Mesendoderm (in vitro differentiated cells): ENCODE data around the gene TUNAR.
"Not testable (repeated sequence)": the region's sequence is repeated elsewhere in the genome, so short reads cannot be mapped to it uniquely, and the experiment has no call there.

Experiments
- DNase-seq: peaks from one replicate; pipeline ENCODE4 v3.0.0; 2013
- H2AK5ac ChIP-seq: 2 replicates; pipeline ENCODE4 v1.6.1; 2013; ENCODE audit warnings: low read length, inconsistent platforms
- H2BK120ac ChIP-seq: 2 replicates; pipeline ENCODE4 v1.6.1; 2013; ENCODE audit warnings: low read depth, mild to moderate bottlenecking, low read length, moderate library complexity, mixed read lengths
- H2BK15ac ChIP-seq: replicated peaks from 2 replicates; pipeline ENCODE4 v1.6.1; 2013; ENCODE audit warnings: low read depth, mild to moderate bottlenecking, moderate library complexity
- H2BK5ac ChIP-seq: 2 replicates; pipeline ENCODE4 v1.6.1; 2013; ENCODE audit warnings: low read length, inconsistent platforms
- H3K18ac ChIP-seq: 2 replicates; pipeline ENCODE4 v1.6.1; 2013; ENCODE audit warnings: mild to moderate bottlenecking, low read length, mixed read lengths
- H3K23ac ChIP-seq: one replicate; pipeline ENCODE4 v1.6.1; 2013; ENCODE audit warnings: low read length
- H3K27ac ChIP-seq: 2 replicates; pipeline ENCODE4 v1.5.1; 2013; ENCODE audit warnings: low read depth, mild to moderate bottlenecking, inconsistent platforms, low read length, moderate library complexity
- H3K27me3 ChIP-seq: 2 replicates; pipeline ENCODE4 v1.6.1; 2013; ENCODE audit warnings: low read length, control low read depth, mild to moderate bottlenecking, inconsistent platforms; ENCODE audit not compliant: insufficient read depth, poor library complexity
- H3K36me3 ChIP-seq: 2 replicates; pipeline ENCODE4 v1.6.1; 2013; ENCODE audit warnings: low read length, inconsistent platforms; ENCODE audit not compliant: control insufficient read depth, insufficient read depth
- H3K4ac ChIP-seq: one replicate; pipeline ENCODE4 v1.6.1; 2013; ENCODE audit warnings: low read depth, mild to moderate bottlenecking, low read length, moderate library complexity
- H3K4me1 ChIP-seq: 2 replicates; pipeline ENCODE4 v1.6.1; 2013; ENCODE audit warnings: low read depth, low read length, inconsistent platforms; ENCODE audit not compliant: control insufficient read depth
- H3K4me2 ChIP-seq: 2 replicates; pipeline ENCODE4 v1.6.1; 2013; ENCODE audit warnings: low read length
- H3K4me3 ChIP-seq: 2 replicates; pipeline ENCODE4 v1.5.1; 2013; ENCODE audit warnings: mild to moderate bottlenecking, low read length
- H3K56ac ChIP-seq: one replicate; pipeline ENCODE4 v1.6.1; 2013; ENCODE audit warnings: low read length
- H3K79me1 ChIP-seq: 2 replicates; pipeline ENCODE4 v1.6.1; 2013; ENCODE audit warnings: low read length, inconsistent platforms
- H3K79me2 ChIP-seq: 2 replicates; pipeline ENCODE4 v1.6.1; 2013; ENCODE audit warnings: mild to moderate bottlenecking, low read length; ENCODE audit not compliant: control insufficient read depth, insufficient read depth
- H3K9ac ChIP-seq: 2 replicates; pipeline ENCODE4 v1.6.1; 2013; ENCODE audit warnings: low read length, inconsistent platforms
- H4K5ac ChIP-seq: one replicate; pipeline ENCODE4 v1.6.1; 2013; ENCODE audit warnings: low read length
- H4K8ac ChIP-seq: one replicate; pipeline ENCODE4 v1.6.1; 2013; ENCODE audit warnings: low read depth, mild to moderate bottlenecking, control low read depth, low read length, moderate library complexity
- WGBS: extraction: QIAGEN DNeasy Blood & Tissue Kit; methylation state at CpG from one replicate; pipeline ENCODE4 v1.1.7; 2013; ENCODE audit warnings: low lambda C conversion rate, missing lambda C conversion rate; ENCODE audit not compliant: insufficient coverage; ENCODE audit errors: extremely low coverage; 5-methylcytosine and 5-hydroxymethylcytosine counted together

Gene TUNAR

GRCh38 chr14:95959317-95959716, 82.7 kb downstream of the TUNAR start:
- Histone ChIP-seq H3K27ac (no peak overlapping the region), H3K79me1 (no peaks in the 10 kb centered on the region), H4K8ac (no peak overlapping the region), H3K4ac (peak overlapping the region; percentile 82), H3K56ac (peak overlapping the region; percentile 67), H2BK15ac (no peak overlapping the region), H3K4me2 (no peak overlapping the region), H3K18ac (peak overlapping the region; percentile 12), H2BK120ac (no peak overlapping the region), H3K23ac (no peak overlapping the region), H4K5ac (no peak overlapping the region), H3K36me3 (no peaks in the 10 kb centered on the region), H3K79me2 (no peaks in the 10 kb centered on the region), H3K9ac (no peak overlapping the region), H2BK5ac (peak overlapping the region; percentile 54), H3K4me1 (peaks cover 17% of the 10 kb centered on the region), H3K27me3 (no peaks in the 10 kb centered on the region), H2AK5ac (peak overlapping the region; percentile 68), H3K4me3 (no peak overlapping the region)
- DNase-seq = no peak
- no CpG with 5 or more reads among the region's 1 CpG for WGBS

- Histone ChIP-seq H4K5ac (no peak overlapping the region), H3K27me3 (no peaks in the 10 kb centered on the region), H3K4me3 (no peak overlapping the region), H3K9ac (no peak overlapping the region), H3K27ac (no peak overlapping the region), H3K79me1 (no peaks in the 10 kb centered on the region), H2BK5ac (peak overlapping the region; percentile 17), H2BK15ac (no peak overlapping the region), H3K79me2 (no peaks in the 10 kb centered on the region), H2AK5ac (peak overlapping the region; percentile 97), H3K36me3 (no peaks in the 10 kb centered on the region), H2BK120ac (no peak overlapping the region), H3K18ac (no peak overlapping the region), H3K56ac (peak overlapping the region; percentile 52), H3K4ac (no peak overlapping the region), H3K4me1 (peaks cover 7% of the 10 kb centered on the region), H3K4me2 (no peak overlapping the region), H3K23ac (no peak overlapping the region), H4K8ac (no peak overlapping the region)
- DNase-seq = no peak
These were observed 84.8 kb downstream of the TUNAR start for GRCh38 chr14:95961481-95961880.

GRCh38 chr14:95964901-95965300, 88.3 kb downstream of the TUNAR start:
- Histone ChIP-seq H2BK120ac (no peak overlapping the region), H4K5ac (no peak overlapping the region), H2BK5ac (no peak overlapping the region), H3K56ac (no peak overlapping the region), H3K18ac (no peak overlapping the region), H3K79me2 (no peaks in the 10 kb centered on the region), H2BK15ac (no peak overlapping the region), H4K8ac (no peak overlapping the region), H3K23ac (no peak overlapping the region), H3K27ac (no peak overlapping the region), H2AK5ac (no peak overlapping the region), H3K36me3 (no peaks in the 10 kb centered on the region), H3K4ac (no peak overlapping the region), H3K79me1 (no peaks in the 10 kb centered on the region), H3K27me3 (no peaks in the 10 kb centered on the region), H3K9ac (no peak overlapping the region), H3K4me1 (peaks cover 3% of the 10 kb centered on the region), H3K4me3 (no peak overlapping the region), H3K4me2 (no peak overlapping the region)
- no peak for DNase-seq
- no CpG with 5 or more reads among the region's 2 CpGs for WGBS

- not testable (repeated sequence) for H2AK5ac ChIP-seq, H2BK15ac ChIP-seq
- no CpG with 5 or more reads among the region's 4 CpGs for WGBS
These were observed 91.4 kb downstream of the TUNAR start for GRCh38 chr14:95968048-95968447.

More at GRCh38 chr14:95968048-95968447, 91.4 kb downstream of the TUNAR start:
- not testable (repeated sequence) for H3K4ac ChIP-seq, H3K4me3 ChIP-seq, H3K79me2 ChIP-seq, H4K5ac ChIP-seq, H3K4me2 ChIP-seq, H3K36me3 ChIP-seq, H3K4me1 ChIP-seq, H3K27me3 ChIP-seq, H3K9ac ChIP-seq, H3K79me1 ChIP-seq, H2BK5ac ChIP-seq, H4K8ac ChIP-seq, H3K56ac ChIP-seq, H3K23ac ChIP-seq, H3K18ac ChIP-seq, DNase-seq, H3K27ac ChIP-seq, H2BK120ac ChIP-seq
